PC-9 (cell line): ENCODE results near the gene PLXDC1. TPM values are rescaled to one million over a fixed set of nuclear protein-coding genes. Genes with fewer than 3 reads are reported as not detected.

Source experiments
- BruUV-seq: library from RNA; stranded (reverse); fragments of 400-500 nt; replicated peaks from 2 replicates; lab custom pipeline; 2021; lab: Mats Ljungman, UMichigan
- CTCF ChIA-PET: fragments of 300-600 bp; sonication (Branson Sonifier 250); formaldehyde crosslinking; loops from one replicate; lab custom pipeline; 2022; ENCODE audit warnings: antibody characterized with exemption; lab: Charles Lee
- POLR2A ChIA-PET: fragments of 300-600 bp; sonication (Branson Sonifier 250); formaldehyde crosslinking; loops from one replicate; lab custom pipeline; 2022; ENCODE audit warnings: antibody characterized with exemption; ENCODE audit not compliant: unreplicated experiment; lab: Charles Lee
- DNase-seq, 2 experiments: peaks; one replicate each; pipeline versions ENCODE4 v3.0.0 to v3.0.0-alpha.2; 2015 to 2022; ENCODE audit warnings: mixed read lengths in 1 of 2
- H2AFZ ChIP-seq: fragments of 200-600 bp; sonication (generic); 2 replicates; pipeline ENCODE4 v1.8.1; 2017; ENCODE audit warnings: antibody characterized with exemption
- H3F3A ChIP-seq: fragments of 200-600 bp; sonication (generic); 2 replicates; pipeline ENCODE4 v1.8.1; 2017; ENCODE audit warnings: antibody characterized with exemption, mild to moderate bottlenecking, low read depth; ENCODE audit not compliant: insufficient read depth
- H3K27ac ChIP-seq: fragments of 200-600 bp; sonication (generic); 2 replicates; pipeline ENCODE4 v1.6.1; 2016; ENCODE audit warnings: mixed run types
- H3K27me3 ChIP-seq: fragments of 200-600 bp; sonication (generic); 2 replicates; pipeline ENCODE4 v1.6.1; 2016; ENCODE audit warnings: low read depth, mixed run types; ENCODE audit not compliant: insufficient read depth
- H3K36me3 ChIP-seq: fragments of 200-600 bp; sonication (generic); 2 replicates; pipeline ENCODE4 v1.6.1; 2016; ENCODE audit warnings: low read depth, mixed run types
- H3K4me1 ChIP-seq: fragments of 200-600 bp; sonication (generic); replicated peaks from 2 replicates; pipeline ENCODE4 v1.6.1; 2016; ENCODE audit warnings: mixed run types; ENCODE audit not compliant: insufficient read depth
- H3K4me2 ChIP-seq: fragments of 200-600 bp; sonication (generic); 2 replicates; pipeline ENCODE4 v1.6.1; 2017; ENCODE audit warnings: mixed run types
- H3K4me3 ChIP-seq: fragments of 200-600 bp; sonication (generic); 2 replicates; pipeline ENCODE4 v1.6.1; 2016; ENCODE audit warnings: mixed run types
- H3K79me2 ChIP-seq: fragments of 200-600 bp; sonication (generic); 2 replicates; pipeline ENCODE4 v1.6.1; 2017; ENCODE audit warnings: low read depth, mixed run types
- H3K9me2 ChIP-seq: fragments of 200-600 bp; sonication (generic); 2 replicates; pipeline ENCODE4 v1.8.1; 2017; ENCODE audit warnings: mild to moderate bottlenecking; ENCODE audit not compliant: insufficient read depth
- H3K9me3 ChIP-seq: fragments of 200-600 bp; sonication (generic); 2 replicates; pipeline ENCODE4 v1.8.1; 2016; ENCODE audit warnings: low read depth; ENCODE audit not compliant: insufficient read depth
- H4K20me1 ChIP-seq: fragments of 200-600 bp; sonication (generic); 2 replicates; pipeline ENCODE4 v1.8.1; 2017; ENCODE audit not compliant: insufficient read depth
- CTCF ChIP-seq: fragments of 200-600 bp; sonication (generic); conservative IDR thresholded peaks from 2 replicates; pipeline ENCODE4 v1.6.1; 2017; ENCODE audit warnings: mixed run types, antibody characterized with exemption, mild to moderate bottlenecking, moderate library complexity
- EZH2 ChIP-seq: fragments of 200-600 bp; sonication (generic); IDR thresholded peaks from 2 replicates; pipeline ENCODE4 v1.8.0; 2017; ENCODE audit warnings: antibody characterized with exemption, low read depth
- intact Hi-C: fragments of 100-400 bp; cut with micrococcal nuclease; formaldehyde crosslinking; loops from one replicate; pipeline ENCODE4 v1.10.0; 2022; ENCODE audit not compliant: unreplicated experiment
- total RNA-seq: library from RNA; stranded (reverse); gene quantifications from 2 replicates; pipeline ENCODE4 v1.2.3, GENCODE V29; 2021

Gene PLXDC1
- total RNA-seq, 1 experiment from 2014 or later, result 2.5 TPM

- peaks cover 15% of the 10 kb centered on the region; the same call in 1 of the 2 replicates for H3F3A ChIP-seq
- CTCF ChIA-PET, result interaction anchor here (0.6 to 4.3 kb wide), 7 partner anchors 9 to 286 kb away, joined by 3 to 62 read pairs (median 5); no protein-coding TSS in a partner anchor
- peak overlapping the region; percentile 81 for H2AFZ ChIP-seq
- H3K36me3 ChIP-seq, result no peaks in the 10 kb centered on the region
- TF ChIP-seq CTCF (no peak), EZH2 (no peak)
- no peak overlapping the region for H3K27ac ChIP-seq
- peak; percentile 79 to 85 for DNase-seq
- H3K4me2 ChIP-seq, result peak overlapping the region; percentile 77
- H3K27me3 ChIP-seq, result no peaks in the 10 kb centered on the region
- H3K9me3 ChIP-seq, result no peaks in the 10 kb centered on the region
- peaks cover 8% of the 10 kb centered on the region for H3K4me1 ChIP-seq
- intact Hi-C loops, result loop anchor here (1.0 to 5.0 kb wide), 8 partner anchors 84 to 476 kb away; no protein-coding TSS in a partner anchor
- no peaks in the 10 kb centered on the region for H3K79me2 ChIP-seq
- BruUV-seq, result no TSS peak
- peak overlapping the region; percentile 73 for H3K4me3 ChIP-seq
- no peaks in the 10 kb centered on the region for H4K20me1 ChIP-seq
- POLR2A ChIA-PET, result interaction anchor here (0.6 to 0.9 kb wide), 4 partner anchors 46 to 596 kb away, joined by 3 to 7 read pairs (median 4); partner anchors contain the start of genes PGAP3 and RPL19
- no peaks in the 10 kb centered on the region for H3K9me2 ChIP-seq
These were observed 2.2 kb upstream of the PLXDC1 start for GRCh38 chr17:39153599-39154051.

- Histone ChIP-seq H3K4me3 (peak overlapping the region; percentile 73), H4K20me1 (no peaks in the 10 kb centered on the region), H3K27ac (no peak overlapping the region), H3K9me2 (no peaks in the 10 kb centered on the region), H3K79me2 (no peaks in the 10 kb centered on the region), H2AFZ (peak overlapping the region; percentile 62), H3K4me1 (peaks cover 8% of the 10 kb centered on the region), H3K27me3 (no peaks in the 10 kb centered on the region), H3K9me3 (no peaks in the 10 kb centered on the region), H3K4me2 (peak overlapping the region; percentile 77), H3K36me3 (no peaks in the 10 kb centered on the region), H3F3A (peaks cover 15% of the 10 kb centered on the region; the same call in 1 of the 2 replicates)
- DNase-seq, result no peak
- no TSS peak for BruUV-seq
- ChIA-PET CTCF (interaction anchor here (0.6 to 4.3 kb wide), 10 partner anchors 8 to 252 kb away, joined by 3 to 62 read pairs (median 4); partner anchors contain the start of gene FBXO47), POLR2A (interaction anchor here (0.6 to 0.7 kb wide), 4 partner anchors 13 to 608 kb away, joined by 5 to 8 read pairs (median 6); no protein-coding TSS in a partner anchor)
- TF ChIP-seq EZH2, result no peak
- no peak for TF ChIP-seq CTCF
- intact Hi-C loops, result loop anchor here (2.0 to 5.0 kb wide), 5 partner anchors 90 to 475 kb away; no protein-coding TSS in a partner anchor
These were observed 744 bp upstream of the PLXDC1 start for GRCh38 chr17:39151943-39152818.

GRCh38 chr17:39150795-39151149 lies 665 bp downstream of the PLXDC1 start:
- Histone ChIP-seq H3K9me2 (no peaks in the 10 kb centered on the region), H3K36me3 (no peaks in the 10 kb centered on the region), H3K27me3 (no peaks in the 10 kb centered on the region), H2AFZ (no peak overlapping the region), H3K27ac (no peak overlapping the region), H4K20me1 (no peaks in the 10 kb centered on the region), H3K79me2 (no peaks in the 10 kb centered on the region), H3K9me3 (no peaks in the 10 kb centered on the region), H3K4me1 (peaks cover 8% of the 10 kb centered on the region), H3K4me3 (no peak overlapping the region), H3F3A (peaks cover 15% of the 10 kb centered on the region; the same call in 1 of the 2 replicates), H3K4me2 (no peak overlapping the region)
- no peak for TF ChIP-seq CTCF
- no peak for TF ChIP-seq EZH2
- intact Hi-C loops, result loop anchor here (5.0 kb wide), 4 partner anchors 92 to 473 kb away; no protein-coding TSS in a partner anchor
- ChIA-PET CTCF (interaction anchor here (0.9 to 4.3 kb wide), 2 partner anchors 14 to 168 kb away, joined by 3 to 62 read pairs; no protein-coding TSS in a partner anchor), POLR2A (interaction anchor here (0.6 to 0.7 kb wide), 2 partner anchors 95 to 456 kb away, joined by 10 to 20 read pairs; no protein-coding TSS in a partner anchor)
- DNase-seq, result no peak
- no TSS peak for BruUV-seq
